IMR-90 (cell line): ENCODE results near the gene SPAM1. TPM values are rescaled to one million over a fixed set of nuclear protein-coding genes. Genes with fewer than 3 reads are reported as not detected.

Source experiments
- ATAC-seq: fragments of 200-7000 bp; cut with Tn5 transposase; 2 replicates; pipeline ENCODE4 v1.9.1; 2020; ENCODE audit warnings: low read depth, mild to moderate bottlenecking, moderate library complexity
- BruUV-seq: library from RNA; stranded (reverse); fragments of 400-500 nt; replicated peaks from 2 replicates; lab custom pipeline; 2021; lab: Mats Ljungman, UMichigan
- CTCF ChIA-PET: fragments of 300-600 bp; formaldehyde crosslinking; extraction: SDS; loops from one replicate; lab custom pipeline; 2021; ENCODE audit warnings: antibody characterized with exemption; lab: Yijun Ruan, JAX
- POLR2A ChIA-PET: fragments of 300-600 bp; sonication (Branson Sonifier 250); formaldehyde crosslinking; loops from one replicate; lab custom pipeline; 2022; ENCODE audit warnings: antibody characterized with exemption; ENCODE audit not compliant: unreplicated experiment; lab: Charles Lee
- DNase-seq: peaks from one replicate; pipeline ENCODE4 v3.0.0; 2013
- H2AFZ ChIP-seq: replicated peaks from 2 replicates; pipeline ENCODE3; 2013; ENCODE audit warnings: low read length, mild to moderate bottlenecking; ENCODE audit not compliant: poor library complexity
- H2AK5ac ChIP-seq: 2 replicates; pipeline ENCODE4 v1.6.1; 2013; ENCODE audit warnings: low read depth, low read length, inconsistent platforms
- H2AK9ac ChIP-seq: replicated peaks from 2 replicates; pipeline ENCODE3; 2013; ENCODE audit warnings: mild to moderate bottlenecking, low read depth, low read length, moderate library complexity; ENCODE audit not compliant: poor library complexity
- H2BK120ac ChIP-seq: 2 replicates; pipeline ENCODE4 v1.6.1; 2013; ENCODE audit warnings: low read depth, low read length, inconsistent platforms
- H2BK15ac ChIP-seq: 3 replicates; pipeline ENCODE4 v1.6.1; 2013; ENCODE audit warnings: low read depth, low read length, inconsistent platforms
- H2BK20ac ChIP-seq: 2 replicates; pipeline ENCODE4 v1.6.1; 2013; ENCODE audit warnings: low read depth, mild to moderate bottlenecking, inconsistent platforms, low read length, moderate library complexity
- H2BK5ac ChIP-seq: 2 replicates; pipeline ENCODE4 v1.6.1; 2013; ENCODE audit warnings: mild to moderate bottlenecking, low read depth, low read length, inconsistent platforms; ENCODE audit not compliant: poor library complexity, severe bottlenecking
- H3K14ac ChIP-seq: replicated peaks from 2 replicates; pipeline ENCODE4 v1.6.1; 2013; ENCODE audit warnings: low read depth, low read length, inconsistent platforms
- H3K18ac ChIP-seq: 2 replicates; pipeline ENCODE4 v1.6.1; 2013; ENCODE audit warnings: low read depth, low read length, control low read depth
- H3K23ac ChIP-seq: 2 replicates; pipeline ENCODE4 v1.6.1; 2013; ENCODE audit warnings: low read depth, low read length, inconsistent platforms
- H3K27ac ChIP-seq: 2 replicates; pipeline ENCODE4 v1.5.1; 2013; ENCODE audit warnings: mild to moderate bottlenecking, control low read depth, low read length; ENCODE audit not compliant: insufficient read depth
- H3K27me3 ChIP-seq: 2 replicates; pipeline ENCODE4 v1.6.1; 2013; ENCODE audit warnings: low read length; ENCODE audit not compliant: control insufficient read depth, insufficient read depth
- H3K36me3 ChIP-seq: 2 replicates; pipeline ENCODE4 v1.6.1; 2013; ENCODE audit warnings: low read length, mixed read lengths; ENCODE audit not compliant: control insufficient read depth, insufficient read depth
- H3K4ac ChIP-seq: 2 replicates; pipeline ENCODE4 v1.6.1; 2013; ENCODE audit warnings: low read depth, low read length, inconsistent platforms
- H3K4me1 ChIP-seq: 2 replicates; pipeline ENCODE4 v1.6.1; 2013; ENCODE audit warnings: low read length, mixed read lengths; ENCODE audit not compliant: control insufficient read depth, insufficient read depth
- H3K4me2 ChIP-seq: 2 replicates; pipeline ENCODE4 v1.6.1; 2013; ENCODE audit warnings: low read depth, mild to moderate bottlenecking, control low read depth, low read length, moderate library complexity
- H3K4me3 ChIP-seq: 2 replicates; pipeline ENCODE4 v1.5.1; 2013; ENCODE audit warnings: low read depth, mild to moderate bottlenecking, control low read depth, low read length, moderate library complexity; ENCODE audit not compliant: insufficient read depth
- H3K56ac ChIP-seq: 2 replicates; pipeline ENCODE4 v1.6.1; 2013; ENCODE audit warnings: low read length, inconsistent platforms; ENCODE audit not compliant: insufficient read depth; ENCODE audit errors: extremely low read depth
- H3K79me1 ChIP-seq, 2 experiments: 2 replicates each; pipeline ENCODE4 v1.6.1; 2013; ENCODE audit warnings: low read length in 2 of 2, inconsistent platforms in 1 of 2, low read depth in 1 of 2
- H3K9ac ChIP-seq: 2 replicates; pipeline ENCODE4 v1.6.1; 2013; ENCODE audit warnings: low read depth, low read length, control low read depth
- H3K9me1 ChIP-seq: 2 replicates; pipeline ENCODE4 v1.6.1; 2013; ENCODE audit warnings: low read length, inconsistent platforms; ENCODE audit not compliant: insufficient read depth
- H3K9me3 ChIP-seq: 2 replicates; pipeline ENCODE4 v1.6.1; 2013; ENCODE audit warnings: low read length; ENCODE audit not compliant: control insufficient read depth, insufficient read depth
- H4K20me1 ChIP-seq: 2 replicates; pipeline ENCODE4 v1.6.1; 2013; ENCODE audit warnings: low read length, inconsistent platforms; ENCODE audit not compliant: insufficient read depth
- H4K5ac ChIP-seq: 2 replicates; pipeline ENCODE4 v1.6.1; 2013; ENCODE audit warnings: mild to moderate bottlenecking, low read depth, low read length, control low read depth
- H4K8ac ChIP-seq, 2 experiments: 2 replicates each; pipeline ENCODE4 v1.6.1; 2013; ENCODE audit warnings: low read depth in 2 of 2, low read length in 2 of 2, control low read depth in 1 of 2, inconsistent platforms in 1 of 2
- H4K91ac ChIP-seq: 2 replicates; pipeline ENCODE4 v1.6.1; 2013; ENCODE audit warnings: low read depth, low read length, inconsistent platforms; ENCODE audit not compliant: insufficient read depth
- USF2 ChIP-seq: fragments of 150-350 bp; IDR thresholded peaks from 2 replicates; pipeline ENCODE4 v1.6.1; 2017; ENCODE audit warnings: mild to moderate bottlenecking, antibody characterized with exemption, low read length, low read depth
- WGBS, 2 experiments: methylation state at CpG; one replicate each; pipeline versions ENCODE4 v1.1.5 to v1.1.7; 2013; ENCODE audit warnings: missing lambda C conversion rate in 2 of 2; ENCODE audit not compliant: insufficient read length in 1 of 2; ENCODE audit errors: extremely low coverage in 2 of 2; 5-methylcytosine and 5-hydroxymethylcytosine counted together
- dilution Hi-C: fragments of 300-500 bp; cut with HindIII; formaldehyde crosslinking; loops from one replicate; pipeline ENCODE4 v1.14.3; 2018; ENCODE audit warnings: low sequenced_read_pairs; ENCODE audit not compliant: unreplicated experiment
- in situ Hi-C: fragments of 300-500 bp; cut with MboI; formaldehyde crosslinking; loops from 3 replicates; pipeline ENCODE4 v1.14.3; 2019; ENCODE audit warnings: low sequenced_read_pairs, inconsistent platforms, mixed read lengths
- intact Hi-C: fragments of 100-400 bp; cut with micrococcal nuclease; formaldehyde crosslinking; loops from 2 replicates; pipeline ENCODE4 v1.10.0; 2022
- polyA plus RNA-seq, 3 experiments: library from polyadenylated mRNA; depleted of rRNA; stranded (reverse); fragments of >200 nt; gene quantifications; 2 replicates each; pipeline ENCODE4 v1.2.3, GENCODE V29; 2012; ENCODE audit warnings: low replicate concordance in 1 of 3
- total RNA-seq: library from RNA; depleted of rRNA; stranded (reverse); fragments of >200 nt; gene quantifications from 2 replicates; pipeline ENCODE4 v1.2.3, GENCODE V29; 2012

The SPAM1 gene
- total and polyA plus RNA-seq, 2 of the 4 experiments (the other 2 are of a cell fraction), result not detected

- Histone ChIP-seq H3K9me3 (no peaks in the 10 kb centered on the region), H3K14ac (no peak overlapping the region), H3K9me1 (no peaks in the 10 kb centered on the region), H3K79me1 (no peaks in the 10 kb centered on the region), H2BK20ac (no peak overlapping the region), H4K8ac (no peak overlapping the region), H3K18ac (no peak overlapping the region), H2BK120ac (no peak overlapping the region), H2BK15ac (no peak overlapping the region), H2BK5ac (no peak overlapping the region), H3K4me1 (no peaks in the 10 kb centered on the region), H2AK5ac (no peak overlapping the region), H3K4me2 (no peak overlapping the region), H3K36me3 (no peaks in the 10 kb centered on the region), H4K91ac (no peak overlapping the region), H4K20me1 (no peaks in the 10 kb centered on the region), H2AK9ac (no peak overlapping the region), H2AFZ (no peak overlapping the region), H3K4ac (no peak overlapping the region), H3K56ac (no peak overlapping the region), H4K5ac (no peak overlapping the region), H3K9ac (no peak overlapping the region), H3K4me3 (no peak overlapping the region), H3K23ac (no peak overlapping the region), H3K27me3 (no peaks in the 10 kb centered on the region), H3K27ac (no peak overlapping the region)
- ATAC-seq, result no peak
- ChIA-PET CTCF (no interaction called here), POLR2A (no interaction called here)
- no TSS peak for BruUV-seq
- in situ Hi-C loops, result no loop called here
- DNase-seq, result no peak
- 70% methylated on average over 2 of the region's 8 CpGs; no CpG with 5 or more reads in 1 of the 2 experiments for WGBS, 2 experiments
- intact Hi-C loops, result no loop called here
- dilution Hi-C loops, result no loop called here
- TF ChIP-seq USF2, result no peak
Observed at GRCh38 chr7:123918309-123918708, 6.7 kb upstream of the SPAM1 start.
